GM19455 (cell line): ENCODE data around the gene KIF1B.

Source experiments
- ATAC-seq: cut with Tn5 transposase; IDR thresholded peaks from one replicate; pipeline ENCODE4 v1.9.1; 2021; ENCODE audit not compliant: unreplicated experiment

Gene KIF1B

DNA sequence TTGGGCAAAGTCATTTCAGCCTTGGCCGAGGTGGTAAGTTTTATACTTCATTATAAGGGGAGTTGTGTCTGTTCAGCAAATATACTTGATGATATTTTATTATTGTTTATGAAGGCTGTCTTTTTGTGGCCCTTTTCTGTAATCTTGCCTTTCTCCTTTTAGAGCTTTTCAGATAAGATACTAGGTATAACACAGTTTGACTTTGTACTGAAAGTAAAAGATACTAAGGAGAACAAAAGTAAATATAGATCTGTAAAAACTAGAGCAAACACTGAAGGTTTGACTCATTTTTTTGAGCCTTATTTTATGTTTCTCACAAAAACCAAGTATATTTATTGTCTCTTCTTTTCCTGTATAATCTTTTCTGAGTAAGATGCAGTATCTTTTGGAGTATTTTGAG is 61.9 kb downstream of the KIF1B start:
- no peak for ATAC-seq

DNA sequence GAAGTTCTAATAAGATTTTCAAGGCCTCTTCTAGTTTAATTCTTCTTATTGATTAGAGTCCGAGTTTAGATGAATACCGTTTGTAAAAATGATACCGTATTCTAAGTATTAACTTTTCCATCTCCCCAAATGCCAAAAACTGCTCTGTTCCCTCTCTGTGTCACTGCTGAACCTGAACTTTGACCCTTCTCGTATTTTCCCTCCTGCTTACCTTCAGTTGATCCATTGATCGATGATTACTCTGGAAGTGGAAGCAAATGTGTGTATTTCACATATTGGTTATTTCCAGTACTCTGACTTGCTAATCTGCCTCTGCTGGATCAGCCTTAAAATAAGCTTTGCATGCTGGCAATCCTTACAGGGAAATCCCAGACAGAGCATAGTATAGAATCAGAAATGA is 68.5 kb downstream of the KIF1B start:
- ATAC-seq = no peak

DNA sequence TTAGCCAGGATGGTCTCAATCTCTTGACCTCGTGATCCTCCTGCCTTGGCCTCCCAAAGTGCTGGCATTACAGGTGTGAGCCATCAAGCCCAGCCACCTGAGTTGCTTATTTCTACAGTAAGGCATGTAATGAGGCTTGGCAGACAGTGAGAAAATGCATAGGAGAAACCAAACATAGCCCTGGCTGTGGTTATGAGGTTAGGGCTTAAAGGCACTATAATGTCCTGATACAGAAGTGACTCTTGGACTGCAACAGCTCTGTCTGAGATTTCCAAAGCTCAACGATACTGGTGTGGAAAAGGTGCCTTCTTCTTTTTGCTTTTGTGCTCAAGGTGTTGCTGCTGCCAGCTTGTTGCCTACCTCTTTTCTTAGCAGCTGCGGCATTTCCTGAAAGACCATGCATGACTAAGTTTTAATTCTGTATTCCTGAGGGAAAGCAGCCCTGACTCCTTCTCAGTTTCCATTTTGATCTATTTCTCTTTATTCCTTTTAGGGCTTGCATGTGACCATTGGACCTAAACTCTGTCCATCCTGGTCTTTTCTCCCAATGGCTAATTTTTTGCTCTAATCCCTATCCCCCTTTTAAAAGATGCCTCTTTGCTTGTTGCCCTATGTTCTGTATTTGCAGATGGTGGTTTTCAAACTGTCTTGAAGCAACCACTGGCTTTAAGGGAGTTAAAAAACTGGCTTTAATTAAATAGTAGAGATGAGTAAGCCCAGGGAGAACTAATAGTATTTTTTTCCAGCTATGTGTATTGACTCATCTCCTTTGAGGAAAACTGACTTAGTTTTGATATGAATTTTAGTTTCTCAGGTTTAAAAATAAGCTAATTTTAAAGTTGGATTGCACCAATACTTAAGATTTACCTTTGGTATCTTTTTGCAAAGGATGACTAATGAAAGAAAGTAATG is 70.3 kb downstream of the KIF1B start:
- no peak for ATAC-seq

DNA sequence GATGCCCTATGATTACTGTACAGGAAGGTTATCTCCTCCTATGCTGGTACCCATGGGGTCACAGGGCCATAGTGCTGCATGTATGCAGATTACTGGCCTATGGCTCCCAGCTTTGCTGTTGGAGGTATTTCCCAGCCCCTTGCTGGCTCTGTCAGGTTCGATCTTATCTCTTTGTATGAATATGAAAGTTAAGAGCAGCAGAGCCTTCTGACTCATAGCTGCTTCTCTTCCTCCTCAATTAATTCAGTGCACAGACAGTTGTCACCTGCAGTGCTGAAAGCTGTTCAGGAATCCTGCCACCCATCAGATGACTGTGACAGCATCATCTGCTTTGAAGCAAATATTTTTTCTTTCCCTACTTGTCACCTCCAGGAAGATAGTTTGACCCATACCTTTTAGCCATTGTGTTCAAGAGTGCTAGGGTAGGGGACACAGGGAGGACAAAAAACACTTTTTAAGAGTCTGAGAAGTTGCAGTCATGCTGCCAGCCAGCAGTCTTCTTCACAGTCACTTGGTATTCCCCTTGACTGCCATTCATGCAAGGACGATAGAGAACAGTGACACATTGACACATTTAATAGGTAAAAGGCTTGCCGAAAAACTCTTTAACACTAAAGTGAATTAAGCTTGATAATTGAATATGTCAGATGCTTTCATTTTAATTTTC is 73.1 kb downstream of the KIF1B start:
- no peak for ATAC-seq

DNA sequence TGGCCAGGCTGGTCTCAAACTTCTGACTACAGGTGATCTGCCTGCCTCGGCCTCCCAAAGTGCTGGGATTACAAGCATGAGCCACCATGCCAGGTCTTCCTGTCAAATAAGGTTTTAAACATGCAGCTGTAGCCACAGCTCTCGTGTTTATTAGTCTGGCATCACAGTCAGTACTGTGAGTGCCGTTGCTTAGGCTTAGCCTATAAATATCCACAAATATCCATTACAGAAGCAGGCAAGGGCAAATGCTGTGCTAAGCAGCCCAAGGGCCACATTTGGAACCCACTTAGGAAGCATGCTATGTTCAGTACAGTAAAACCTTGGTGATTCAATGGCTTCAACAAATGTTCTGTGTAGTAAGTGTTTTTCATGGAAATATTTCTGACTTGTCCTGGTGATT is 75.9 kb downstream of the KIF1B start:
- ATAC-seq = no peak

DNA sequence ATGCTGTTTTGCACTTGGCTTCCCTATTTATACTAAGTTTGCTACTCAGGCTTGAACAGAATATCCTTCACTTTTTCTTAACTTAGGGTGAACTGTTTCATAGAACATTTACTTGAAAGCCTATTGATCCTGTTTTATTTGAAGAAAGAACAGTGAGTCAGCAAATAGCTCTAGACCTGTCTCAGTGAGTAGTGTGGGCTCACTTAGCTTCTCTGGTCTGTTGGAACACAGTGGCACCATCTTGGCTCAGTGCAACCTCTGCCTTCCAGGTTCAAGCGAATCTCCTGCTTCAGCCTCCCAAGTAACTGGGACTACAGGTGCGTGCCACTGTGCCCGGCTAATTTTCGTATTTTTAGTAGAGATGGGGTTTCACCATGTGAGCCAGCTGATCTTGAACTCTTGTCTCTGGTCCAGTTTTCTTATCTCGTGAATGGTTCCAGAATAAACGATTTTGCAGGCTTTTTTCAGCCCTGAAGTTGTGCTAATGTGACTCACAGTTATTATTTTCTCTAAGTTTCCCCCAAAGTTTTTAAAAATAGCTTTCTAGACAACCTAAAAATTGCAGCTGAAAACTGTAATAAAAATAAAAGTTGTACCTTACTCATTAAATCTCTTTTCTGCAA is 76.8 kb downstream of the KIF1B start:
- no peak for ATAC-seq

DNA sequence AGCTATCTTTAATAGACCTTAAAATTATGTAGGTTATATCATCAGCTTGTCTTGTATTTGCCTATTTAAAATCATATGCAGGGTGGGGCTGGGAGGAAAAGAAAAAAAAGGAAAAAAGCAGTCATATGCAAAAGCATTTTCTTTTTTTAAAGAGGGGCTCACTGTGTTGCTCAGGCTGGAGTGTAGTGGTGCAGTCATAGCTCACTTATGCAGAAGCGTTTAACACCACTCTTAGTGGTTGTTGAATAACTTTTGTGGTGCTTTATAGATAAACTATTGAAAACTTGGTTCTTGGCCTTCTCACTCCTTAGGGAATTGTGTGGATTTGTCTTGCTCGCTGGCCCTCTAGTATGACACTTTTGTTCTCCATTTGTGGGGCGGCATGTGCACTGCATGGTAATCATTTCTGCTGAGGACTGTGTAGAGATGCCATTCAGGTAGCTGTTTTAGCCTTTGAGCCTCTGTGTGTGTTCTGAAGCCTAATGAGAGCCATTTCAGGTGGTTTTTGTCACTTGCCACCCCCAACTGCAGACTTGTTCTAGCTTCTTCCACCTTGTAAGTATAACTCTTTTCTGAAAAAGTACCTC is 77.8 kb downstream of the KIF1B start:
- ATAC-seq = no peak

DNA sequence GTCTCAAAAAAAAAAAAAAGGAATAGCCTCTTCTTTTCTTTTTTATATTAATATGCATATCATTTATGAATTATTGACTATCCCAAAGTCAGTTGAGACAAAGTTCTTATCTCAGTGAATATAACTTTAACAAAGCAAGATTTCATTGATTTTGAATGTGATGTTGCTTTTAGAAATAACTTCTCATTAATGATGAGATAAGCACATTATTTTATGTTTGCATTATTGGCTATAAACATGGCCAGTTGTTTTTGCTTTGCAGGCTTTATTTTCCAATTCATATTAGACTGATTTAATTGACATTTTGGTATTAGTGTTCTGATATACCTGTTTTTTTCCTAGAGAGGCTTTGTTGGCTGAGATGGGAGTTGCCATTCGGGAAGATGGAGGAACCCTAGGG is 81.3 kb downstream of the KIF1B start:
- no peak for ATAC-seq

DNA sequence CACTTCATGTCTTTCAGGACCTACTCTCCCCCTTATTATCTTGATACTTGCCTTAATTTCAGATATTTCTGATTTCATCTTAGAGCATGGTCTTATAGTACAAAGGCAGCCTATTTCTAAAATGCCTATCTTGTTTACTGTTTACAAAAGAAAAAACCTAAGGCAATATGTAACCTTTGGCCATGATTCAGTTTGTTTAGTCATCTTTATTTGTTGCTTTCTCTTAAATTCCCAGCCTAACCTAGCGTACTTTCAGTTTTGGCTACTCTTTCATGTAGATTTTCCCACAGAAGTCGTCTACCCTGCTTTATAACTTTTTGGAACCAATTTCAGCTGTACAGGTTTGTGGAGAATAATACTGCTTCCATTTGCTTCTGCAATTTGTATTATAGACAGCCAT is 81.8 kb downstream of the KIF1B start:
- no peak for ATAC-seq

DNA sequence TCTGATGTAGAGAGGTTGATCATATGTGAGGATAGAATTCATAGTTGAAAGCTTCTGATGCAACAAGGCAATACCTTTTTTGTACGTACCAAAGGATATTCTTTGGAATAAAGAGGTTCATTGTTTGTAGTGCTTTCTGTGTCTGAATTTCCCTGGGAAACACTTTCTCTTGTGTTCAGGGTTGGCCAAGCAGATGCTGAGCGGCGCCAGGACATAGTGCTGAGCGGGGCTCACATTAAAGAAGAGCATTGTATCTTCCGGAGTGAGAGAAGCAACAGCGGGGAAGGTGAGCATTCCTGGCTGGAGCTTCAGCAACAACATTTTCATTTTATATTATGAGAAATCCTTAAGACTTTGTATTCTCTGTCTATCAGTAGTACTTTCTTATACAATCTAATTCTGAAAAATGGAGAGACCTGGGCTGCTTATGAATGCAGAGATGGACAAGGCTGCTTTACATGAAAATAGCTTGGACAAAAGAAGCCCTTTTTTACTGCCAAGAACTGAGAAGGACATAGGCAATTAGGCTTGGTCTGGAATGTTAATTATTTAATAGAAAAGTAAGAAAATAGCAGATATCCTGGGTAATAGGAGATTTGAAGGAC is 85.2 kb downstream of the KIF1B start:
- ATAC-seq = no peak

DNA sequence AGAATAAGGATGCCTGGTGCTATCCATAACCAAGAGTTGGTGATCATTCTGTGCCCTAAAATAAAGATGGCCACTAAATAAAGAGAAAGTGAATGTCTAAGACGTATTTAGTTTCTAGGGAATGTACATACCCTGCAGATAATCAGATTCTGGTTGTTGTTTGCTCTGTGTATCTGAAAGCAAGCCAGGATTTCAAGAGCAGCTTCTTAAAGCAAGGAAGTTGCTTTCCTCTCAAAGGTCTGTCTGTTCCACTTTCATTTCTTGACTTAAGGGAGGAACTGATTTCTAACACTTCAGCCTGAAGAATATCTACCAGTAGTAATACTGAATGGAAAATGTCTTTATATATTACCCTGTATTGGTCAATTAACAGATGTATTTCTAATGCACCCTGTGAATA is 88.8 kb downstream of the KIF1B start:
- no peak for ATAC-seq

DNA sequence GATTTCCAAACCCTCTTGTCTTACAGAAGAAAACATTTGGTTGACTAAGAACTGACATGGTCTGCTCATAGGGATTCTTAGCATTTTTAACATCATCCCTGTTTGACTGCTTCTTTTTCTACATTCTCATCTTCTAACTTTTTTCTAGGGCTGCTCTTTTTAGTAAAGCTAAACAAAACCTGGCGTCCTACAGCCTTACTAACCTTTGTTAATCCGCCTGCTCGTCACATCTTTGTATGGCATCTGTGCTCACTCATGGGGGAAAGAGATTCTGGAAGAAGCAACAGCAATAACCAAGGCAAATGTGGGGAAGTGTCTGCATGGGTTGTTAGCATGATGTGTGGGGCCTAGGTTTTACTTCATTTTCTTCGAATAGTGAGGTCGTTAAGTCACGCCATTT is 92.0 kb downstream of the KIF1B start:
- no peak for ATAC-seq

DNA sequence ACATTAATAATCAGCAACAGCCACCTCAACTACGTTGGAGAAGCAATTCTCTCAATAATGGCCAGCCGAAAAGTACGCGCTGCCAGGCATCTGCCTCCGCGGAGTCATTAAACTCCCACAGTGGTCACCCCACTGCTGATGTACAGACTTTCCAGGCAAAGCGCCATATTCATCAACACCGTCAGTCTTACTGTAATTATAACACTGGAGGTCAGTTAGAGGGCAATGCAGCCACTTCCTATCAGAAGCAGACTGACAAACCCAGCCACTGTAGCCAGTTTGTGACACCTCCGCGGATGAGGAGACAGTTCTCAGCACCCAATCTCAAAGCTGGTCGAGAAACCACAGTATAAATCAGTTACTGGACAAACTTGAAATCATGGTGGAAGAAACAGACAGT is 93.9 kb downstream of the KIF1B start:
- no peak for ATAC-seq

DNA sequence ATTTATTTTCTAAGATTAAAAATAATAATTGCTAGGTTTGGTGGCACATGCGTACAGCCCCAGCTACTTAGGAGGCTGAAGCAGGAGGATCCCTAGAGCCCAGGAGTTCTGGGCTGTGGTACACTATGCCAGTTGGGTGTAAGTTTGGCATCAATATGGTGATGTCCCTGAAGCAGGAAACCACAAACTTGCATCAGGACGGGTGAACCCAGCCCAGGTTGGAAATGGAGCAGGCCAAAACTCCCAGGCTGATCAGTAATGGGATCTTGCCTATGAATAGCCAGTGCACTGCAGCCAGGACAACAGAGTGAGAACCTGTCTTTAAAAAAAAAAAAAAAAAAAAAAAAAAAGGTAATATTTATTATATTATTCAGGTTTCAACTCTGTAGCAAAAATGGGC is 96.1 kb downstream of the KIF1B start:
- ATAC-seq = no peak

DNA sequence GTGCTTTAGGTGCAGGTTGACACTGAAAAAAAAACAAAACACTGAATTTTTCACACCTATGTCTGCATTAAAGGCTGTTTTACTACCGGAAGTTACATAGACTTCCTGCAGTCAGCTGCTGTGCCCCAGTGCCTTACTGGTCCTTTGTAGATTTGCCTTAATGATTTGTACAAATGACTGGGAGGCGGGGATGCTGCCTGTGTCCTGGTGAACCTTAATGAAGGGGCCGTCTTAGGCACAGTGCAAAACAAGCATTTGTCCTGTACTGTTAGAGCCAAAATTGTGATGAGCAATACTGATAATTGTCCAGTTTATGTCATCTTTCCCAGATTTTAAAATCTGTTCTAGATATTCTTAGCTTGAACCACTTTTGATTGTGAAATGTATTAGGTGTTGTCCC is 97.6 kb downstream of the KIF1B start:
- no peak for ATAC-seq

DNA sequence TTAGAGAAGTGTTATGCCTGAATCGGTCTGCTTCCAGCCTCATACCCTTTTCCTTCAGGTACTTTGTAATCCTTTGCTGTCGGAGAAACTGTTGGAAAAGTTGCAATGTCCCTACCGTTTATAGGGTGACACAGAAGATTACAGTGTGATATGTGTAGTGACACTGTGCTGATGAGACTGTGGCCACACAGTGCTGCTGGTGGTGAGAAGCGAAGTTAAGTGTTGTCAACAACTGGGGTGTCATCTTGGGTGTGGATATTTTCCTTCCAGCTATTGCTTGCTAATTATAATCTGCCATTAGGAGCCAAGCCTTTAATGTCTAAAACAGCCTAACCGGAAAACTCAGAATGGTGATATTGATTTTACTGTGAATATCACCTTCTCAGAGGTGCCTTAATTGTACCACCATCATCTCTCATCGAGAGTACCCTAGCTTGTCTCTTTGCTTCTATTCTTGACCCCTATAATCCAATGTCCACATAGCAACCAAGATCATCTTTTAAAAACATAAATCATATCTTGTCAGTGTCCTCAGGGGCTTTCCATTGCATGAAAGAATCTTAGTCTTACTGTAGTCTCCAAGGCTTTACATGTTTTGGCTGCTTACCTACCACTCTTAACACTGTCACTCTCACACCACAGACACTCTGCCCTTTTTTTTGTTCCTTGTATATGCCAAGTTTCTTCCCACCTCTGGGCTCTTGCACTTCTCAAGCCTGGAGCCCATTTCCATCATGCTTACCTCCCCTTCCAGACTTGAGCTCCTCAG is 99.1 kb downstream of the KIF1B start:
- no peak for ATAC-seq

DNA sequence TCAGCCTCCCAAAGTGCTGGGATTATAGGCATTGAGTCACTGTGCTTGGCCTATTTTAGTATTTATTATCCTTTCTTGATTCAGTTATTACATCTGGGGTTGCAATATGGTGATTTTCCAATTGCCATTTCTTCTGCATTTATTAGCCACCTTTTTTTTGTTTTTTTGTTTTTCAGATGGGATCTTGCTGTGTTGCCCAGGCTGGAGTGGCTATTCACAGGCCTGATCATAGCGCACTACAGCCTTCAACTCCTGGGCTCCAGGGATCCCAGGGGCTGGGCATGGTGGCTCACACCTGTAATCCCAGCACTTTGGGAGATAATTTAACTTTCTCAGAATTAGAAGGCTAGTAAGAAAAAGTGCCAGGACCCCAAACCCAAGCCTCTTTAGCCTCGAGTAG is 106.4 kb downstream of the KIF1B start:
- no peak for ATAC-seq

DNA sequence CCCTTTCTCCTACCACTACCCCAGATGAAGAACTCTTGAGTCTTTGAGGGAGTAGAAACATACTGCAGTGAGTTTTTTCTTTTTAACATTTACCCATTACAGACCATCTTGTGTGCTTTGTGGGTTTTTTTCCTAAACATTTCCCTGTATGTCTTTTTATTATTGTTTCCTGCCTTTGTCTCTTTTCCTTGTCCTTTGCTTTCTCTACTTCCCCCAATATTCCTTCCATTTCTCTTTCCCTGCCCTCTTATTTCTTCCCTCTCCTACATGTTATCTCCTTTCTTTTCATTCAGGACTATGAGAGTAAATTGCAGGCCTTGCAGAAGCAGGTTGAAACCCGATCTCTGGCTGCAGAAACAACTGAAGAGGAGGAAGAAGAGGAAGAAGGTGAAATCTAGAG is 109.4 kb downstream of the KIF1B start:
- ATAC-seq = no peak

DNA sequence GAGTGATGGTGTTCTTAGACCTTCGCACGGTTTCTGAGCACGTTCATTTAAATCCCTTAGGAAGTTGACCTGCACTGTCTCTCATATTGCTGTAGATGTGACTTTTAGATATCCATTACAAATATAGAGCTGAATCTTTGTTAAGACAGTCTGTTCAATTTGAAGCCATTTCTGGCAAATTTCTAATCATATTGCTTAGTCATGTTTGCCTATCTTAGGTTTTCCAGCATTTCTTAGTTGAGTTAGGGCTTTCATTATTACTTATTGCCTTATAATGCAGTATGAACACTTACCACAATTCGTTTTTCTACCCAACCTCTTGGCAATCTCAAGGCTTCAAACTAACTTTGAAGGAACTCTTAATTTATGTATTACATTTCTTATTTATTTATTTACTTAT is 110.0 kb downstream of the KIF1B start:
- ATAC-seq = no peak

DNA sequence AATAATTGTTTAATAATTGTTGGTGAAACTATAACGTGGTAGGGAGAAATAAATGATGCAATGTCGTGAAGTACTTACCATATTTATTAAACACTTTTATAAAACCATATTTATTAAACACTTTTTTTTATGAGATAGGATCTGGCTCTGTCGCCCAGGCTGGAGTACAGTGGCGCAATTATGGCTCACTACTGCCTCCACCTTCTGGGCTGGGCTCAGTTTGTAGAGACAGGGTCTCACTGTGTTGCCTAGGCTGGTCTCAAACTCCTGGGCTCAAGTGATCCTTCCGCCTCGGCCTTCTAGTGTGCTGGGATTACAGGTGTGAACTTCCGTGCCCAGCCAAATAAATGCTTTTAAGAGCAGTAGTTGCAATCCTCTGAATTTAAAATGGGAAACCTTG is 112.5 kb downstream of the KIF1B start:
- ATAC-seq = no peak

DNA sequence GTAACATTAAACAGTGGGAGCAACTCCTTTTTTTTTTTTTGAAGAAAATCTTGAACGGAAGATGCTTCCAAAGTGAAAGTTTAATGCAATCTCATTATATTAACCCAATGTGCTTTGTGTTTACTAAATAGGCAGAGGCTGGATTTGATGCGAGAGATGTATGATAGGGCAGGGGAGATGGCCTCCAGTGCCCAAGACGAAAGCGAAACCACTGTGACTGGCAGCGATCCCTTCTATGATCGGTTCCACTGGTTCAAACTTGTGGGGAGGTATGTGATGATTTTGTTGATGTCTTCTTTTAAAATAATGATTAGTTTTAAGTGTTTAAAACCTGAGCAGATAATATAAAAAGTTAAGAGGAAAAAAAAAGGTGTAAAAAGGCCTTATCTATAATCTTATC is 114.3 kb downstream of the KIF1B start:
- ATAC-seq = no peak
